Measurements from ENCODE around the gene UPP1.
A peak's percentile ranks its signal among the peaks of the same experiment; 100 is the strongest.

The UPP1 gene

GRCh38 chr7:48101352-48101751, 12.3 kb downstream of the UPP1 start:
- no peak for DNase-seq (ENCODE audit: insufficient read length, low spot score)
- FAIRE-seq = no peak
- no peak for TF ChIP-seq CTCF (IDR thresholded peaks at IDR 0.05; ENCODE audit: insufficient read depth, missing control alignments)

GRCh38 chr7:48101968-48102367, 12.9 kb downstream of the UPP1 start:
- peak; percentile 33 for DNase-seq (ENCODE audit: insufficient read length, low spot score)
- FAIRE-seq = no peak
- TF ChIP-seq CTCF (IDR thresholded peaks at IDR 0.05; ENCODE audit: insufficient read depth, missing control alignments) = no peak

GRCh38 chr7:48102530-48102929, 13.5 kb downstream of the UPP1 start:
- TF ChIP-seq CTCF (IDR thresholded peaks at IDR 0.05; ENCODE audit: insufficient read depth, missing control alignments) = no peak
- DNase-seq (ENCODE audit: insufficient read length, low spot score) = no peak
- FAIRE-seq = no peak

- FAIRE-seq = no peak
- no peak for DNase-seq (ENCODE audit: insufficient read length, low spot score)
- TF ChIP-seq CTCF (IDR thresholded peaks at IDR 0.05; ENCODE audit: insufficient read depth, missing control alignments) = no peak
Observed at GRCh38 chr7:48105045-48105444, 16.0 kb downstream of the UPP1 start.

GRCh38 chr7:48106906-48107659, 18.0 kb downstream of the UPP1 start:
- no peak for DNase-seq (ENCODE audit: insufficient read length, low spot score)
- TF ChIP-seq CTCF (IDR thresholded peaks at IDR 0.05; ENCODE audit: insufficient read depth, missing control alignments) = no peak
- no peak for FAIRE-seq

- no peak for FAIRE-seq
- DNase-seq (ENCODE audit: insufficient read length, low spot score) = no peak
- TF ChIP-seq CTCF (IDR thresholded peaks at IDR 0.05; ENCODE audit: insufficient read depth, missing control alignments) = no peak
Observed at GRCh38 chr7:48107926-48108472, 18.9 kb downstream of the UPP1 start.

Measured in D721Med (cell line).